HG03025 (cell line): Measurements from ENCODE around the gene CEMIP2.

ENCODE experiments used
- ATAC-seq: cut with Tn5 transposase; IDR thresholded peaks from one replicate; pipeline ENCODE4 v1.9.1; 2021; ENCODE audit warnings: mild to moderate bottlenecking, moderate library complexity; ENCODE audit not compliant: unreplicated experiment, low FRiP score

CEMIP2 gene

GRCh38 chr9:71752928-71753327, 15.4 kb downstream of the CEMIP2 start:
- ATAC-seq = no peak

- no peak for ATAC-seq
These were observed 16.0 kb downstream of the CEMIP2 start for GRCh38 chr9:71752352-71752751.

- no peak for ATAC-seq
These were observed 20.0 kb downstream of the CEMIP2 start for GRCh38 chr9:71748280-71748743.

- no peak for ATAC-seq
These were observed 20.7 kb downstream of the CEMIP2 start for GRCh38 chr9:71747576-71747975.

GRCh38 chr9:71746758-71747125, 21.6 kb downstream of the CEMIP2 start:
- no peak for ATAC-seq

GRCh38 chr9:71746023-71746757, 22.1 kb downstream of the CEMIP2 start:
- no peak for ATAC-seq

GRCh38 chr9:71744754-71745521, 23.4 kb downstream of the CEMIP2 start:
- ATAC-seq = no peak

GRCh38 chr9:71743882-71744281, 24.4 kb downstream of the CEMIP2 start:
- ATAC-seq = no peak

- ATAC-seq = no peak
These were observed 25.1 kb downstream of the CEMIP2 start for GRCh38 chr9:71743217-71743705.

- no peak for ATAC-seq
These were observed 25.6 kb downstream of the CEMIP2 start for GRCh38 chr9:71742703-71743102.

GRCh38 chr9:71741926-71742648, 26.2 kb downstream of the CEMIP2 start:
- no peak for ATAC-seq

GRCh38 chr9:71740199-71740598, 28.1 kb downstream of the CEMIP2 start:
- no peak for ATAC-seq

- ATAC-seq = no peak
These were observed 30.9 kb downstream of the CEMIP2 start for GRCh38 chr9:71737455-71737854.

- no peak for ATAC-seq
These were observed 32.1 kb downstream of the CEMIP2 start for GRCh38 chr9:71736236-71736635.

- no peak for ATAC-seq
These were observed 33.4 kb downstream of the CEMIP2 start for GRCh38 chr9:71734950-71735349.

- ATAC-seq = no peak
These were observed 35.1 kb downstream of the CEMIP2 start for GRCh38 chr9:71733176-71733575.

- ATAC-seq = no peak
These were observed 38.3 kb downstream of the CEMIP2 start for GRCh38 chr9:71729816-71730526.

- ATAC-seq = no peak
These were observed 41.6 kb downstream of the CEMIP2 start for GRCh38 chr9:71726723-71727122.

GRCh38 chr9:71725590-71726338, 42.5 kb downstream of the CEMIP2 start:
- ATAC-seq = no peak

- no peak for ATAC-seq
These were observed 46.5 kb downstream of the CEMIP2 start for GRCh38 chr9:71721855-71722254.
